Fibroblast of skin of abdomen (primary cell): ENCODE measurements around the gene DYSF.
"Not testable (repeated sequence)": the region's sequence is repeated elsewhere in the genome, so short reads cannot be mapped to it uniquely, and the experiment has no call there.

Source experiments
- DNase-seq: peaks from one replicate; pipeline ENCODE4 v3.0.0-alpha.2; 2013

The DYSF gene

GRCh38 chr2:71472019-71472418 lies 18.7 kb downstream of the DYSF start:
- DNase-seq, result peak; percentile 32

DNA sequence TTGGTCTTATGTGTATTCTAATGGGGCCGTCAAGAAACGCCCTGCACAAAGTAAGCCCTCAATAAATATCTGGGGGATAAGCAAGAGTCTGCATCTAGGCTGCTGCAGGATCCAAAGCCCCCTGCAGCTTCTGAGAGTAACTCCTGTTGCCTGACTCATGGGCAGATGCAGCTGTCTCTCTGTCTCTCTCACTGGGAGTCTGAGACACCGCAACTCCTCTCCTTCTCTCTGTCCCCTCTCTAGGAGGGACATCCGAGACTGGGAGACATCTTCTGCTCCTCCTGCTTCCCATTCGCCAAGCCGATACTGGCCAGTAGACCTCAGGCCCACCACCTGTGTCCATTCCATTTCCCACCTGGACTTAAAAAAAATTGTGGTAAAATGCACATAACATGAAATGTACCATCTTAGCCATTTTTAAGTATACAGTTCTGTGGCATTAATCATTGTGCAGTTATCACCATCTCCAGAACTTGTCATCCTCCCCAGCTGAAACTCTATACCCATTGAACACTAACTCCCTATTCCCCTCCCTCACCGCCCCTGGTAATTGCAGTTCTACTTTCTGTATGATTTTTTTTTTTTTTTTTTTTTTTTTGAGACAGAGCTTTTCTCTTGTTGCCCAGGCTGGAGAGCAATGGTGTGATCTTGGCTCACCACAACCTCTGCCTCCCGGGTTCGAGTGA lies 20.1 kb downstream of the DYSF start:
- no peak for DNase-seq

DNA sequence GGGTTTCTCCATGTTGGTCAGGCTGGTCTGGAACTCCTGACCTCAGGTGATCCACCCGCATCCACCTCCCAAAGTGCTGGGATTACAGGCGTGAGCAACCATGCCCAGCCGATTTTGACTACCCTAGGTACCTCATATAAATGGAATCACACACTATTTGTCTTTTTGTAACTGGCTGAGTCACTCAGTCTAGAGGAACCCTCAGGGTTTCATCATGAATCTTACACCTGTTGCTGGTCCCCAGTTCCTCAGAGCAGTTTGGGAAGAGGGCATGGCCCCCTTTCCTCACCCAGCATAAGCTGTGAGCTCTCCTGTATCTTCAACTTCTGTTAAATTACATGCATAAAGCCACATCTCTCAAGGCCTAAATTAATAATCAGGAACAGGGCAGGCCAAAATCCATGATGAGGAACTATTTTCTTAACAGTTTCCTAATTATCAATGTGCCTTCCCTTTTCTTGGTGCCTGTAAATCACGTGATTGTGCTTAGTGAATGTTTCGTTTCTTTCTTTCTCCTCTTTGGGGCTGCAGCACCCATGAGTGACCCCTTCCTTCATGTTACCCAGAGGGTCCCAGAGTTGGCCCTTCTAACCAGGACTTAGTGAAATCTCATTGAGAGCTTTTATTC lies 20.9 kb downstream of the DYSF start:
- DNase-seq, result no peak

DNA sequence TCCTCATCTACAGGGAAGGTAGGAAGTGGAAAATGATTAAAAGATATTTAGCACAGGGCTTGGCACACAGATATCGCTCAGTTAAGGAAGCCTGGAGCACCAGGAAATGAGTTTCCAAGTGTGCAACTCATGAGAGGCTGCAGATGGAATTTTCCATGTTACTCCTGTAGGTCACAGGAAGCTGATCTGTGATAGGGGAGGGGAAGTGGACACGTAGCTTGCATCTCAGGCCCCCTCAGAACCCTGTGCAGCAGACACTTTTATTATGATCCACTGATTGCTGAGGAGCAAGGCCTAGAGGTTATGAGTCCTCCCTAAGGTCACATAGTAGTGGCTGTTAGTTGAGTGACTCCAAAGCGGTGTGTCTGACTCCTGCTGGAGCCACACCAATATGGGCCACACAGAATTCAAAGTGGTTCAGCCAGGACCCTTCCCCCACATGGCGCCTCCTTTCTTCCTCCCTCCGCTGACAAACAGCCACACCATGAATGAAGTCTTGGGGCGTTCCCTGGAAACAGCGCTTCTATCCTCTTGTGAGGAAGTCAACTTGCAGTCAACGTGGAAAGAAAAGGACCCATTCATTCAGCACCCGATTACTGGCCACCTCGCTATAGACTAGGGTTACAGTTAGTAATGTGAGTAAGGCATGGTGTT lies 21.5 kb downstream of the DYSF start:
- no peak for DNase-seq

DNA sequence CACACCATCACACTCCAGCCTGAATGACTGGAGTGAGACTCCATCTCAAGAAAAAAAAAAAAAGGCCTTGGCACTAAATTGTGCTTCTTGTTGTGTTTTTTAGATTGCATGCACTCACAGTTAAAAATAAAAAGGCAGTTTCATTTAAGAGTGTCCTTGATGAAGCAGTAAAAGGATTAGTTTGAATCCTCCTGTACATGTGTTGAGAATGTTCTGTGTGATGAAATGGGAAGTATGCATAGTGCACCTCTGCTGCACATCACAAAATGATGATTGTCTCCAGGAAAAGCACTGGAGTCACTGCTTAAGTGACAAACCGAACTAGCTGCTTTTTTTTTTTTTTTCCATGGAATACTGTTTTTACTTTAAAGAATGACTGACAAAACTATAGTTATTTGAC lies 23.1 kb downstream of the DYSF start:
- DNase-seq, result no peak

DNA sequence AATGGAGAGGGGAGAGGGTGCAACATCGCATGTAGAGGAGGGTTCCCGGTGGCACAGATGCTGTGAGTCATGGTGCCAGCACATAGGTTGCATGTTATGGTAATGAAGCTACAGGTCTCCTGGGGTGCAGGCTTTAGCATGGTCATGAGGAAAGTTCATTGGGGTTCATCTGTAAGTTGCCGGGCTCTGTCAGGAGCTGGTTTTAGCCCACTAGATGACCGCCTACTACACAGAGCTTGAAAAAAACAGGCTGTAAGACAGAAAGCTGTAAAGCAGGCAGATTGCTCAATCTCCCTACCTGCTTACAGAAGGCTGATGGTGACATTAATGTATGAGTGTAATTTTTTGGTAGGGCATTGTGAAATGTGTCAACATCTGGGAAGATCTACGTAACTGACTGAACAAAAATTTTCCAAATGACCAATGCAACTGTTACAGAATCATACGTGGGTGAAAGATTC lies 23.9 kb downstream of the DYSF start:
- DNase-seq, result no peak

GRCh38 chr2:71478806-71479205 lies 25.4 kb downstream of the DYSF start:
- no peak for DNase-seq

DNA sequence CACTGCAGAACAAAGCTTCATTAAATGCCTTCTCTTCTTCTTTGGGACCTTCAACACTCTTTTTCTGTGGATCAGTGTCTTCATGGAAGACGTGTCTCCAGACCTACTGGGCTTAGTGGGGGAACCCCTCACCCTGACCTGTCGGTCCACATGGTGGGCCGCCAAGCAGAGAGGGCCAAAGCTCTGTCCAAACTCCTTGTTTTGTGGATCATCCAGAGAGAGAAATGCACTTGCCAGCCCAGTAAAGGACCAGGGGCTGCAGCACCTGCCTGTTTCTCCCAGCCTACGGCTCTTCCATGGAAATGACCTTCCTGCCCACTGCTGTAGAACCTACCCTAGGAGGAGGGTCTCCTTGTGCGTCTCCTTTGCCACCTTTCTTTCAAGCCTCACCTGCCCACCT lies 25.9 kb downstream of the DYSF start:
- no peak for DNase-seq

DNA sequence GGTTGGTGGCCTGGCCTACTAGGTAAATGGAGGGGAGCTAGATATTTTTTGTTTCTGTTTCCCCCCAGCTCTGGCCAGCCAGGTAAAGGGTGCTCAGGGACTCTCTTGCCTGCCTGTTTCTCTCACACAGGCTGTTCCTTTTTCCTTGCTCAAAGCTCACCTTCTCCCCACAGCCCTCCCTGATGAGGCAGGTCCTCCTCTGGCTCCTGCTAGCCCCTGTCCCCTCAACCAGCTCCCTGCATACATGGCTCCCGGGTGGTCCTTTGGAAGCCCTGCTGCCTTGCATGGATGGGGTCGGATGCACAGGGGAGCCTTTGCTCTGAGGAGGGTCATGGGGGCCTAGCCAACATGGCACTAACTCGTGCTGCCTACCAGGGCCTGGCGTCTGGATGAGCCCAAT lies 27.8 kb downstream of the DYSF start:
- no peak for DNase-seq

DNA sequence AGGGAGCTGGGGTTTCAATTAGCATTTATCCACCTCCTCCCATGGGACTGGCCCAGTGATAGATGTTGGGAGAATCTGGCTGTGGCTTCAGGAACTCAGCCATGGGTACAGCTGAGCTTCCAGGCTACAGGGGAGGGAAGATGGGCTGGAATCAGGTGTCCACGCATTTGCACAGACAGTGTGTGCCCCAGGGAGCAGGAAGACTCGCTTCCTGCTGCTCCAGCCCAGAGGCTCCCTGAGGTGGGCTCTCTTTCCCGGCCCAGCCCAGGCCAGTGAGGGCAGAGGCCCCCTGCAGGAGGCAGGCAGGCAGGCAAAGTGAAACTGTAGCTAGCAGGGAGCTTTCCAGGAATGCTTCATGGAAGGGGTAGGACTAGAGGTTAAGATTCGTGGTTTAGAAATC lies 28.7 kb downstream of the DYSF start:
- DNase-seq, result no peak

- no peak for DNase-seq
These were observed 29.9 kb downstream of the DYSF start for GRCh38 chr2:71483246-71483645.

DNA sequence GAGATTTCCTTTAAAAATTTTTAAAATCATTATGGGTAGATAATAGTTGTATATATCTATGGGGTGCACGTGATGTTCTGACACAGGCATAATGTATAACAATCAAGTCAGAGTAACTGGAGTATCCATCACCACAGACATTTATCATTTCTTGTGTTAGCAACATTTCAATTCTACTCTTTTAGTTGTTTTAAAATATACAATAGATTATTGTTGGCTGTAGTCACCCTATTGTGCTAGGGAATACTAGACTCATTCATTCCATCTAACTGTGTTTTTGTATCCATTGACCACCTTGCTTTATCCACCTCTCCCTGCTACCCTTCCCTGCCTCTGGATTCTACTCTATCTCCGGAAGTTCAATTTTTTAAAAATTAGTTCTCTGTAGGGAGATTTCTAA lies 31.0 kb downstream of the DYSF start:
- DNase-seq, result no peak

DNA sequence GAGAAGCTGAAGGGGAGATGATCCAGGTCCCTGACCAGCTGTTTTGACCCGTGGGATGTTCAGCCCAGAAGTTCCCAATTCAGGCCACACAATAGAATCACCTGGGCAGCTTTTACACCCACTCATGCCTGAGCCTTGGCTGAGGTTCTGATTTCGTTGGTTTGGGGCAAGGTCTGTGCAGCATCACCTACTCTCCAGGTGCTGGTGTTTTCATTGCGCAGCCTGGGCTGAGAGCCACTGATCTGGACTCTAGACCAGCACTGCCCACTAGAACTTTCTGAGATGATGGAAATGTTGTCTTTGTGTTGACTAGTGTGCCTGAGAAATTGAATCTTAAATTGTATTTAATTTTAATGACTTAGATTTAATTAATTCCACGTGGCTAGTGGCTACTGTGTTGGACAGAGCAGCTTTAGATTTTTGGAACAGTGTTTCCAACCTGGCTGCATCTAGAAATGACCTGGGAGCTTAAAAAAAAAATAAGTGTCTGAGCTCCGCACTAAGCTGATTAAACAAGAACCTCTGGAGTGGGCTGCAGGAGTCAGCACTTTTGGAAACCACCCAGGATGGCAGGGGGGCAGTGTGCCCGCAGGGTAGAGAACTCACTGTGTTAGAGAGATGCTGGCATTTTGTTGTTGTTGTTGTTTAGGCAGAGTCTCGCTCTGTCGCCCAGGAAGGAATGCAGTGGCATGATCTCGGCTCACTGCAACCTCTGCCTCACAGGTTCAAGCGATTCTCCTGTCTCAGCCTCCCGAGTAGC lies 33.7 kb downstream of the DYSF start:
- no peak for DNase-seq

GRCh38 chr2:71491551-71491950 lies 38.2 kb downstream of the DYSF start:
- DNase-seq, result not testable (repeated sequence)

GRCh38 chr2:71492112-71492511 lies 38.8 kb downstream of the DYSF start:
- DNase-seq, result no peak

DNA sequence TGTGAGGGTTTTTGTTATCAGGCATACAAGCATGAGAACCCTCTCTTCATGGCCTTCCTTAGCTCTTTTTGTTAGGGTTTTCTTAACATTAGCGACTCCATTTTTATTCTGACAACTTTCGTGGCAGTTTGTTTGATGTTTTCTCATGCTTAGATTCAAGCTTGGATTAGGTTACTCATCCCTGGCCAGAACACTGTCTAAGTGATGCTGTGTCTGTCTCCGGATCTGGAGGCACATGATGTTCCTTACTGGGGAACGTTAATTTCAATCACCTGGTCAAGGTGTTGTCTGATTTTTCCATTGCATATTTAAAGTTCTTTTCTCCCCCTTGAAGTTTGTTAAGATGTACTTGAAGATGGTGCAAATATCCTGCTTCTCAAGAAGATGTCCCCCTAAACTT lies 40.7 kb downstream of the DYSF start:
- DNase-seq, result no peak

GRCh38 chr2:71494523-71495155 lies 41.3 kb downstream of the DYSF start:
- no peak for DNase-seq

DNA sequence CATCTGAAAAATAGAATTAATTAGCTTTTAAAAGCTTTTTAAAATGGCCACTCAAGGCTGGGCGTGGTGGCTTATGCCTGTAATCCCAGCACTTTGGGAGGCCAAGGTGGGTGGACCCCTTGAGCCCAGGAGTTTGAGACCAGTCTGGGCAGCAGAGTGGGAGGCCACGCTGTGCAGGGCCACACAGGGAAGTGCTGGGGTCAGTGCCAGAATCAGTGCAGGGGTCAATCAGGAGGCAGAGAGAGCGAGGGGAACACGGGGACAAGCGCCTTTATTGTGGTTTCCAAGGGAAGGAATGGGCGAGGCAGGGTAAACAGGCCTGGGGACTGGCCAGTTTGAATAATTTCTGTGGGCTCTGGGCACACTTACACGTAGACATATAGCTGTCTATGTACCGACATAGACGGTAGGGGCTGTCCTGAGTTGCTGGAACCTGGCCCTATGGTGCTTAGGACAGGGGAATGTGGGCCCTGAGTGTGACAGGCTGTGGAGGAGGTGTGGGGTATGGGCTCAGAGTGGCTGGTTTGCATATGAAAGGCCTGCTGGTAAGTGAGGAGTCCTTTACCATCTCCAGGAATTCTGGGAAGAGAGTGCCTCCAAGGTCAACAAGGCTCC lies 42.9 kb downstream of the DYSF start:
- no peak for DNase-seq

DNA sequence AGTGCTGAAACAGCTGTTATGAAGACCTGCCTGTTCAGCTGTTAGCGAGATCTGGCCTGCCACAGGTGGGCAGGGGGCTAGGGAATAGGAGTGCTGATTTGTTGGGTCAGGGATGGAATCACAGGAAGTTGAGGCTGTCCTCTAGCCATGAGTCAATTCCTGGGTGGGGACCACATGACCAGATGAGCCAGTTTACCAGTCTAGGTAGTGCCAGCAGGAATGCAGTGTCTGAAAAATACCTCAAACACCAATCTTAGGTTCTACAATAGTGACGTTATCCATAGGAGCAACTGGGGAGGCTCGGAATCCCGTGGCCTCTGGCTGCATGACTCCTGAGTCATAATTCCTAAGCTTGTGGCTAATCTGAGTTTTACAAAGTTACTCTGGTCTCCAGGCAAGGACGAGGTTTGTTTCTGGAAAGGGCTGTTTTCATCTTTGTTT lies 44.9 kb downstream of the DYSF start:
- DNase-seq, result peak; percentile 83

GRCh38 chr2:71499691-71500090 lies 46.3 kb downstream of the DYSF start:
- no peak for DNase-seq

- no peak for DNase-seq
These were observed 47.2 kb downstream of the DYSF start for GRCh38 chr2:71500426-71501079.
